NCI-H748 (cell line): Measurements from ENCODE around the gene TPP2.

Experiments
- DNase-seq: peaks from one replicate; lab custom pipeline; 2025; ENCODE audit not compliant: unreplicated experiment; lab: John Stamatoyannopoulos, UW

Gene TPP2

GRCh38 chr13:102718746-102719145, 122.0 kb downstream of the TPP2 start:
- no peak for DNase-seq

GRCh38 chr13:102721800-102722231, 125.0 kb downstream of the TPP2 start:
- DNase-seq = no peak

GRCh38 chr13:102724923-102725322, 128.1 kb downstream of the TPP2 start:
- DNase-seq = peak; percentile 48

- peak; percentile 15 for DNase-seq
Measured at GRCh38 chr13:102726430-102726829, 129.6 kb downstream of the TPP2 start.
